HUES6 (cell line): ENCODE data around the gene MAP7D3.

ENCODE experiments used
- H3K27ac ChIP-seq: 2 replicates; pipeline ENCODE4 v1.7.0; 2013; ENCODE audit warnings: low read depth, mild to moderate bottlenecking, low read length, inconsistent platforms
- H3K27me3 ChIP-seq: 2 replicates; pipeline ENCODE4 v1.6.1; 2013; ENCODE audit warnings: low read length; ENCODE audit not compliant: control insufficient read depth, insufficient read depth
- H3K36me3 ChIP-seq: 2 replicates; pipeline ENCODE4 v1.6.1; 2013; ENCODE audit warnings: low read length; ENCODE audit not compliant: control insufficient read depth, insufficient read depth
- H3K4me1 ChIP-seq: 2 replicates; pipeline ENCODE4 v1.6.1; 2013; ENCODE audit warnings: low read length; ENCODE audit not compliant: control insufficient read depth, insufficient read depth
- H3K4me3 ChIP-seq: 2 replicates; pipeline ENCODE4 v1.5.1; 2013; ENCODE audit warnings: low read depth, low read length
- H3K9ac ChIP-seq: one replicate; pipeline ENCODE4 v1.6.1; 2013; ENCODE audit warnings: mild to moderate bottlenecking, low read length
- H3K9me3 ChIP-seq: 2 replicates; pipeline ENCODE4 v1.6.1; 2013; ENCODE audit warnings: low read depth, low read length; ENCODE audit not compliant: control insufficient read depth, insufficient read depth

Gene MAP7D3

GRCh38 chrX:136268051-136269048 lies 17.1 kb upstream of the MAP7D3 start:
- Histone ChIP-seq H3K4me3 (no peak overlapping the region), H3K9ac (no peak overlapping the region), H3K27ac (no peak overlapping the region), H3K9me3 (no peaks in the 10 kb centered on the region), H3K36me3 (no peaks in the 10 kb centered on the region), H3K27me3 (peaks cover 5% of the 10 kb centered on the region; the same call in 1 of the 2 replicates), H3K4me1 (no peaks in the 10 kb centered on the region)

GRCh38 chrX:136266828-136267227 lies 15.6 kb upstream of the MAP7D3 start:
- H3K4me3 ChIP-seq, result no peak overlapping the region
- H3K9me3 ChIP-seq, result no peaks in the 10 kb centered on the region
- no peaks in the 10 kb centered on the region for H3K4me1 ChIP-seq
- no peak overlapping the region for H3K9ac ChIP-seq
- H3K36me3 ChIP-seq, result no peaks in the 10 kb centered on the region
- H3K27ac ChIP-seq, result no peak overlapping the region
- H3K27me3 ChIP-seq, result peaks cover 5% of the 10 kb centered on the region; the same call in 1 of the 2 replicates

DNA sequence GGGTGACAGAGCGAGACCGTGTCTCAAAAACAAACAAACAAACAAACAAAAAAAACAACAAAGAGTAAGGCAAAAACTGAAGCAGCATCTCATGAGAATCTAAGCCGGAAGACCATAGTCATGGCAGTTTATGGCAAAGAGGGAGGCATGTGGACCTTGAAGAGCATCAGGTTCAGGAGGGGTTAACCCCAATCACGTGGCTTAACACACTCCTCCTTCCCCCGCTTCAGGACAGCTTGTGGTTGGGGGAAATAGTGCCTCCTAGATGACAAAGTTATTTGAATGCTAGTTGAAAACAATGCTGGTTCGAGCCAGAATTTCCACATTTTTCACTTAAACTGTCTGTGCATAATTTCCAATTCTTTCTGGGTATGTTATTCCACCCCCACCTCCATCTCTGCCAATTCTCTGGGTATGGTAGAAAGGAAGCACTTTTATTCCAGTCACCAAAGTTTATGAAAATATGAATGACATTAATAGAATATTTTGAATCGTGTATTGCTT lies 11.7 kb upstream of the MAP7D3 start:
- Histone ChIP-seq H3K4me3 (no peak overlapping the region), H3K4me1 (peaks cover 5% of the 10 kb centered on the region; the same call in 1 of the 2 replicates), H3K9me3 (no peaks in the 10 kb centered on the region), H3K27ac (no peak overlapping the region), H3K27me3 (no peaks in the 10 kb centered on the region; the same call in 1 of the 2 replicates), H3K36me3 (no peaks in the 10 kb centered on the region), H3K9ac (no peak overlapping the region)

GRCh38 chrX:136262243-136262642 lies 11.0 kb upstream of the MAP7D3 start:
- Histone ChIP-seq H3K36me3 (no peaks in the 10 kb centered on the region), H3K9ac (no peak overlapping the region), H3K27ac (no peak overlapping the region), H3K9me3 (no peaks in the 10 kb centered on the region), H3K4me1 (peaks cover 5% of the 10 kb centered on the region; the same call in 1 of the 2 replicates), H3K4me3 (no peak overlapping the region), H3K27me3 (no peaks in the 10 kb centered on the region; the same call in 1 of the 2 replicates)

DNA sequence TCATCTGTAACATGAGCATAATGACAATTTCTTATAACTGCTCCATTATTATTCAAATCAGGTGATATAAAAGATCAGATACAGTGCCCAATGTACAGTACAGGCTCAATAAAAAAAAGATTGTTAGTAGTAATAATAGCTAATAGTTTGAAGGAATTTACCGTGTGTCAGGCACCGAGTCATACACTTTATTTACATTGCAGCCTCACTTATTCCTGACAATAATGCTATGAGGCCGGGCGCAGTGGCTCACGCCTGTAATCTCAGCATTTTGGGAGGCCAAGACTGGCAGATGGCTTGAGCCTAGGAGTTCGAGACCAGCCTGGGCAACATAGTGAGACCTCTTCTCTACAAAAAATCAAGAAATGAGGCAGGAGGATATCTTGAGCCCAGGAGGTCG lies 10.1 kb upstream of the MAP7D3 start:
- Histone ChIP-seq H3K4me3 (no peak overlapping the region), H3K36me3 (no peaks in the 10 kb centered on the region), H3K27me3 (no peaks in the 10 kb centered on the region; the same call in 1 of the 2 replicates), H3K9ac (no peak overlapping the region), H3K9me3 (no peaks in the 10 kb centered on the region), H3K4me1 (peaks cover 5% of the 10 kb centered on the region), H3K27ac (no peak overlapping the region)

- peaks cover 10% of the 10 kb centered on the region for H3K4me1 ChIP-seq
- no peak overlapping the region for H3K4me3 ChIP-seq
- H3K36me3 ChIP-seq, result no peaks in the 10 kb centered on the region
- no peaks in the 10 kb centered on the region; the same call in 1 of the 2 replicates for H3K27me3 ChIP-seq
- H3K9me3 ChIP-seq, result no peaks in the 10 kb centered on the region
- H3K27ac ChIP-seq, result no peak overlapping the region
- no peak overlapping the region for H3K9ac ChIP-seq
These were observed 9.6 kb upstream of the MAP7D3 start for GRCh38 chrX:136260776-136261175.

DNA sequence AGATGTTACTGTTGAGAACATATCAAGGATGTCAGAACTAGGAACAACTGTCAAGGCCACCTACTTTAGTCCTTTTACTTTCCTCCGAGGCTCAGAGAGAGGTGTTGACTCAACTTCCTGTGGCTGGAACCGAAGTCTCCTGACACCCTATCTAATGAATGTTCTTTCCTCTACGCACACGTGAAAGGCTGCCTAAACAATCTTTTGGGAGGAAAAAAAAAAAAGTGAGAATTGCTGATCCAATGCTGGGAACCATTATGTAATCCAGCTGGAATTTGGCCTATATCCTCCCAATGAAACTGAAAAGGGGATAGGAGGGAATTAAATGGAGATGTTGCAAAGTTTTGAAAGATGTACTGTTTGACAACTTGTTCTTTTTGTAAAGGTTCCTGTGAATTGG lies 8.3 kb upstream of the MAP7D3 start:
- no peaks in the 10 kb centered on the region for H3K9me3 ChIP-seq
- H3K27ac ChIP-seq, result no peak overlapping the region
- no peak overlapping the region for H3K4me3 ChIP-seq
- no peaks in the 10 kb centered on the region for H3K36me3 ChIP-seq
- H3K27me3 ChIP-seq, result no peaks in the 10 kb centered on the region; the same call in 1 of the 2 replicates
- no peak overlapping the region for H3K9ac ChIP-seq
- H3K4me1 ChIP-seq, result peaks cover 11% of the 10 kb centered on the region

GRCh38 chrX:136258951-136259350 lies 7.8 kb upstream of the MAP7D3 start:
- H3K4me1 ChIP-seq, result peaks cover 11% of the 10 kb centered on the region
- H3K36me3 ChIP-seq, result no peaks in the 10 kb centered on the region
- H3K4me3 ChIP-seq, result no peak overlapping the region
- H3K27ac ChIP-seq, result no peak overlapping the region
- H3K27me3 ChIP-seq, result no peaks in the 10 kb centered on the region; the same call in 1 of the 2 replicates
- no peak overlapping the region for H3K9ac ChIP-seq
- no peaks in the 10 kb centered on the region for H3K9me3 ChIP-seq

- H3K4me3 ChIP-seq, result no peak overlapping the region
These were observed 4.8 kb upstream of the MAP7D3 start for GRCh38 chrX:136256026-136256425.

DNA sequence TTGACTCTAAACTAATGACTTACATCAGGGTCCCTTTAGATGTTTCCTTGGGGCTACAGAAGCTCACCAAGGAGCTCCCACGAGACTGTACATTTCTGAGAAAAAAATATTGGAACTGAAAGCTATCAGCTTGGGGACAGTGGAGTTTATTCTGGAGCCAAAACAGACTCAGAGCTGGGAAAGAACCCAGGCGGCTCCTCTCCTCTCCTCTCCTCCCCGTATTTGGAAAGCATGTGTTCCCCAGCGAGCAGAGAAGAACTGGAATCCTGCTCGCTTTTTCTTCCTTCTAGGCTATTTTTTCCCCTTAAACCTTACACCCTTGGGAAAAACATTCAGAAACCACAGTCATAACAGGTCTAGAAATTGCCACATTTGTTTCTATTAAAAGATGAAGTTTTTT lies 4.3 kb upstream of the MAP7D3 start:
- Histone ChIP-seq H3K36me3 (no peaks in the 10 kb centered on the region), H3K9me3 (no peaks in the 10 kb centered on the region), H3K9ac (no peak overlapping the region), H3K27ac (no peak overlapping the region), H3K4me1 (peaks cover 16% of the 10 kb centered on the region), H3K27me3 (no peaks in the 10 kb centered on the region; the same call in 1 of the 2 replicates), H3K4me3 (no peak overlapping the region)

More at GRCh38 chrX:136256026-136256425, 4.8 kb upstream of the MAP7D3 start:
- no peaks in the 10 kb centered on the region; the same call in 1 of the 2 replicates for H3K27me3 ChIP-seq
- no peaks in the 10 kb centered on the region for H3K36me3 ChIP-seq
- H3K4me1 ChIP-seq, result peaks cover 16% of the 10 kb centered on the region
- no peak overlapping the region for H3K9ac ChIP-seq
- H3K27ac ChIP-seq, result no peak overlapping the region
- H3K9me3 ChIP-seq, result no peaks in the 10 kb centered on the region
